Mesenchymal stem cell (in vitro differentiated cells and primary cell): Measurements from ENCODE around the gene CATSPERE.

ENCODE experiments used
- DNase-seq: peaks from one replicate; pipeline ENCODE4 v3.0.0-alpha.2; 2013
- H2AFZ ChIP-seq: one replicate; pipeline ENCODE4 v1.6.1; 2013; ENCODE audit warnings: low read depth, mild to moderate bottlenecking, control low read depth, inconsistent platforms, low read length, moderate library complexity
- H2AK5ac ChIP-seq: 2 replicates; pipeline ENCODE4 v1.6.1; 2013; ENCODE audit warnings: low read length, moderate library complexity, mild to moderate bottlenecking, inconsistent platforms; ENCODE audit not compliant: severe bottlenecking
- H2BK120ac ChIP-seq: one replicate; pipeline ENCODE4 v1.6.1; 2013; ENCODE audit warnings: low read depth, mild to moderate bottlenecking, inconsistent platforms, low read length, moderate library complexity
- H2BK12ac ChIP-seq, 2 experiments: one replicate each; pipeline ENCODE4 v1.6.1; 2013; ENCODE audit warnings: inconsistent platforms in 2 of 2, low read length in 2 of 2, mild to moderate bottlenecking in 2 of 2, moderate library complexity in 2 of 2, control low read depth in 1 of 2
- H2BK15ac ChIP-seq: one replicate; pipeline ENCODE4 v1.6.1; 2013; ENCODE audit warnings: mild to moderate bottlenecking, low read depth, inconsistent platforms; ENCODE audit not compliant: poor library complexity, severe bottlenecking
- H2BK5ac ChIP-seq: 2 replicates; pipeline ENCODE4 v1.6.1; 2013; ENCODE audit warnings: low read depth, mild to moderate bottlenecking, low read length, control low read depth, inconsistent platforms; ENCODE audit not compliant: poor library complexity, severe bottlenecking
- H3K14ac ChIP-seq, 2 experiments: one replicate each; pipeline ENCODE4 v1.6.1; 2013; ENCODE audit warnings: inconsistent platforms in 2 of 2, low read length in 2 of 2, control low read depth in 1 of 2, mild to moderate bottlenecking in 1 of 2, moderate library complexity in 1 of 2
- H3K18ac ChIP-seq, 2 experiments: one replicate each; pipeline ENCODE4 v1.6.1; 2013; ENCODE audit warnings: inconsistent platforms in 2 of 2, low read length in 2 of 2, control low read depth in 1 of 2, low read depth in 1 of 2, mild to moderate bottlenecking in 1 of 2
- H3K23ac ChIP-seq, 2 experiments: one replicate each; pipeline ENCODE4 v1.6.1; 2013; ENCODE audit warnings: inconsistent platforms in 2 of 2, low read length in 2 of 2, mild to moderate bottlenecking in 2 of 2, moderate library complexity in 2 of 2, control low read depth in 1 of 2
- H3K27ac ChIP-seq: 2 replicates; pipeline ENCODE4 v1.5.1; 2013; ENCODE audit warnings: mild to moderate bottlenecking, moderate library complexity, low read length, control low read depth, inconsistent platforms; ENCODE audit not compliant: poor library complexity, severe bottlenecking
- H3K27me3 ChIP-seq, 2 experiments: 2 replicates each; pipeline versions ENCODE4 v1.6.1 to v1.7.0; 2013; ENCODE audit warnings: low read length in 2 of 2, mild to moderate bottlenecking in 2 of 2, moderate library complexity in 2 of 2, control low read depth in 1 of 2, inconsistent platforms in 1 of 2; ENCODE audit not compliant: control insufficient read depth in 1 of 2, insufficient read depth in 1 of 2
- H3K36me3 ChIP-seq, 2 experiments: 2 replicates each; pipeline versions ENCODE4 v1.6.1 to v1.7.0; 2013; ENCODE audit warnings: low read length in 2 of 2, control low read depth in 1 of 2, inconsistent platforms in 1 of 2, low read depth in 1 of 2, mild to moderate bottlenecking in 1 of 2; ENCODE audit not compliant: insufficient read depth in 2 of 2, control insufficient read depth in 1 of 2
- H3K4ac ChIP-seq, 2 experiments: one replicate each; pipeline ENCODE4 v1.6.1; 2013; ENCODE audit warnings: inconsistent platforms in 2 of 2, low read length in 2 of 2, mild to moderate bottlenecking in 2 of 2, moderate library complexity in 2 of 2, control low read depth in 1 of 2, low read depth in 1 of 2
- H3K4me1 ChIP-seq: 2 replicates; pipeline ENCODE4 v1.6.1; 2013; ENCODE audit warnings: low read depth, low read length, control low read depth; ENCODE audit not compliant: control insufficient read depth, insufficient read depth
- H3K4me2 ChIP-seq: 2 replicates; pipeline ENCODE4 v1.6.1; 2013; ENCODE audit warnings: low read length, mild to moderate bottlenecking, inconsistent platforms; ENCODE audit not compliant: poor library complexity, severe bottlenecking
- H3K4me3 ChIP-seq, 2 experiments: 2 replicates each; pipeline versions ENCODE4 v1.5.1 to v1.7.0; 2013; ENCODE audit warnings: low read length in 2 of 2, mild to moderate bottlenecking in 2 of 2, control low read depth in 1 of 2, low read depth in 1 of 2; ENCODE audit not compliant: insufficient read depth in 1 of 2
- H3K79me1 ChIP-seq: replicated peaks from 2 replicates; pipeline ENCODE4 v1.6.1; 2013; ENCODE audit warnings: mild to moderate bottlenecking, control low read depth, low read length, inconsistent platforms; ENCODE audit not compliant: poor library complexity, severe bottlenecking
- H3K9ac ChIP-seq: 2 replicates; pipeline ENCODE4 v1.7.0; 2013; ENCODE audit warnings: mild to moderate bottlenecking, low read length, moderate library complexity
- H3K9me3 ChIP-seq: 2 replicates; pipeline ENCODE4 v1.7.0; 2013; ENCODE audit warnings: mild to moderate bottlenecking, low read length; ENCODE audit not compliant: control insufficient read depth
- H4K8ac ChIP-seq: one replicate; pipeline ENCODE4 v1.6.1; 2013; ENCODE audit warnings: inconsistent platforms, mild to moderate bottlenecking, low read length, moderate library complexity
- H4K91ac ChIP-seq: one replicate; pipeline ENCODE4 v1.6.1; 2013; ENCODE audit warnings: mild to moderate bottlenecking, low read length, inconsistent platforms
- WGBS: methylation state at CpG from one replicate; pipeline ENCODE4 v1.1.7; 2013; ENCODE audit warnings: mixed read lengths; 5-methylcytosine and 5-hydroxymethylcytosine counted together

The CATSPERE gene

DNA sequence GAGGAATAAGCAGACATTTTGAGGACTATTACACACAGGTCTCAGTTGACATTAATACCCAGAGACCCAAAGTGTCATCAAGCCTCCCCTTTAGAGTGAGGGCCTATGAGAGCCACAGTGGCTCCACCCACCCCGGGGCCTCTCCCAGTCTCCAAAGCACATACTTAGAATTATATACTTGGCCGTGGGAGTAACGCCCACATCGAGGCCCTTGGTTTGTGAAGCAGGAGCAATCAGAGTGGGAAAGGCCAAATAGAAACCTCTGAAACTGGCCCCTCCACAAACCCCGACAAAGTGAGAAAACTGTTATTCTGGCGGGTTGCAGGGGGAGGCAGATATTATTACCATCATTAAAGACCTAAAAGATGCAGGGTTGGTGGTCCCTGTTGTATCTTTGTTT is 184.8 kb downstream of the CATSPERE start:
- Histone ChIP-seq H3K4me2 (no peak overlapping the region), H3K14ac (no peak overlapping the region), H2BK15ac (no peak overlapping the region), H3K4ac (no peak overlapping the region), H2BK120ac (no peak overlapping the region), H3K27ac (no peak overlapping the region), H4K8ac (no peak overlapping the region), H3K4me1 (no peaks in the 10 kb centered on the region), H2AK5ac (no peak overlapping the region), H2AFZ (no peak overlapping the region), H3K79me1 (no peaks in the 10 kb centered on the region), H3K27me3 (no peaks in the 10 kb centered on the region), H3K18ac (no peak overlapping the region), H3K9ac (no peak overlapping the region), H3K23ac (no peak overlapping the region), H3K36me3 (no peaks in the 10 kb centered on the region), H3K4me3 (no peak overlapping the region), H2BK12ac (no peak overlapping the region), H2BK5ac (no peak overlapping the region), H4K91ac (no peak overlapping the region), H3K9me3 (peaks cover 3% of the 10 kb centered on the region)
- no peak for DNase-seq
- WGBS: 40% methylated on average over 3 of the region's 6 CpGs

DNA sequence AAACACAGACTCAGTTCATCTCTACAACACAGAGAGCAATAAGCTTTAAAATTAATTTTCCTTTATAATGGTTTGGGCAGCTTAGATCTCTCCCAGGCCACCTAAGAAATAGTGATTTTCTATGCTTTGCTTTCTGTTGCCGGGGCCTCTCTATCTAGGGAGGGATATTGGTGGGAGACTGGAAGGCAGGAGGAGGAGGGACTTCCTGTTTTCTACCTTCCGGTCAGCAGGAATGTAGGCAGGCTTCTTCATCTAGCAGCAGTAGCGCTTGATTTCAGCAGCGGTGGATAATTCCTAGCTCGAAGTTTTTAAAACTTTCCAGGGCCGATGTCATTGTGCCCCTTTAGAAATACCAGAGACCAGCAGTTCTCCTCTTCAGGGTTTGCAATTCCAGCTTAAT is 186.7 kb downstream of the CATSPERE start:
- Histone ChIP-seq H3K9me3 (peaks cover 3% of the 10 kb centered on the region), H4K91ac (no peak overlapping the region), H2BK5ac (no peak overlapping the region), H3K14ac (no peak overlapping the region), H3K4me1 (no peaks in the 10 kb centered on the region), H4K8ac (no peak overlapping the region), H3K9ac (no peak overlapping the region), H3K36me3 (no peaks in the 10 kb centered on the region), H2AK5ac (no peak overlapping the region), H3K4me2 (no peak overlapping the region), H3K27me3 (no peaks in the 10 kb centered on the region), H2BK12ac (no peak overlapping the region), H3K23ac (no peak overlapping the region), H3K18ac (no peak overlapping the region), H3K4me3 (no peak overlapping the region), H2AFZ (no peak overlapping the region), H3K79me1 (no peaks in the 10 kb centered on the region), H2BK120ac (no peak overlapping the region), H2BK15ac (no peak overlapping the region), H3K27ac (no peak overlapping the region), H3K4ac (no peak overlapping the region)
- no peak for DNase-seq
- 90% methylated on average over 6 of the region's 6 CpGs for WGBS

DNA sequence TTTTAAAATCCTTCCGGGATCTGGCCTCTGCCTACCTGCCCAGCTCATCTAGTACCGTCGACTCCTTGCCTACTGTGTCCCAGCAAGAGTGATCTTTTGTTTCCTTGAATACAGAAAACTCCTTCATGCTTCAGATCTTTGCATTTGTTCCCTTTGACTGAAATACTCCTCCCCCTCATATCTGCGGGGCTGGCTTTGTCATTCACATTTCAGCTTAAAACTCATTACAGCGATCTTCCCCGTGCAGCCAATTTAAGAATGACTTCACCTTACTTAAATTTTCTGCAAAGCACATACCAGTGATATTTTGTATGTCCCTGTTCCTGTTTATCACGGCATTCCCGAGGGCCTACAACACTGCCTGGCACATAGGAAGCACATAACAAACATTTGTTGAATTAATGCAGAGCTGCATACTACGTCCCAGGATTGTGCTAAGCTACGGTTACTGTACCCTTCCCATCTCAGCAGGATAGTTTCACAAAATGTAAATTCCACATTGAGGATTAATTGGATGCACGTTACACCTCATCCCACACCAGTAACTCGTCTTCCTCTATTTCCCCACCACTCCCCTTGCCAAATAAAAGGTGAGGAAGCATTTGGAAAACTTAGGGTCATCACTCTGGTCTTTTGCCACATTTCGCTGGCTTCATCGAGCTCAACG is 191.0 kb downstream of the CATSPERE start:
- Histone ChIP-seq H3K4me3 (peak overlapping the region; percentile 15 to 96), H3K18ac (no peak overlapping the region), H2AK5ac (no peak overlapping the region), H3K9ac (peak overlapping the region; percentile 89), H4K8ac (peak overlapping the region; percentile 20), H3K4me2 (peak overlapping the region; percentile 64), H2BK5ac (no peak overlapping the region), H4K91ac (no peak overlapping the region), H3K9me3 (no peaks in the 10 kb centered on the region), H3K4ac (peak overlapping the region in 1 of 2 experiments; percentile 46), H3K27ac (no peak overlapping the region), H3K36me3 (no peaks in the 10 kb centered on the region), H3K4me1 (no peaks in the 10 kb centered on the region), H3K14ac (no peak overlapping the region), H3K27me3 (no peaks in the 10 kb centered on the region), H2BK15ac (no peak overlapping the region), H2BK120ac (no peak overlapping the region), H3K79me1 (peaks cover 4% of the 10 kb centered on the region), H2BK12ac (no peak overlapping the region), H3K23ac (no peak overlapping the region), H2AFZ (peak overlapping the region; percentile 56)
- WGBS: 56% methylated on average over 15 of the region's 15 CpGs
- DNase-seq: no peak

DNA sequence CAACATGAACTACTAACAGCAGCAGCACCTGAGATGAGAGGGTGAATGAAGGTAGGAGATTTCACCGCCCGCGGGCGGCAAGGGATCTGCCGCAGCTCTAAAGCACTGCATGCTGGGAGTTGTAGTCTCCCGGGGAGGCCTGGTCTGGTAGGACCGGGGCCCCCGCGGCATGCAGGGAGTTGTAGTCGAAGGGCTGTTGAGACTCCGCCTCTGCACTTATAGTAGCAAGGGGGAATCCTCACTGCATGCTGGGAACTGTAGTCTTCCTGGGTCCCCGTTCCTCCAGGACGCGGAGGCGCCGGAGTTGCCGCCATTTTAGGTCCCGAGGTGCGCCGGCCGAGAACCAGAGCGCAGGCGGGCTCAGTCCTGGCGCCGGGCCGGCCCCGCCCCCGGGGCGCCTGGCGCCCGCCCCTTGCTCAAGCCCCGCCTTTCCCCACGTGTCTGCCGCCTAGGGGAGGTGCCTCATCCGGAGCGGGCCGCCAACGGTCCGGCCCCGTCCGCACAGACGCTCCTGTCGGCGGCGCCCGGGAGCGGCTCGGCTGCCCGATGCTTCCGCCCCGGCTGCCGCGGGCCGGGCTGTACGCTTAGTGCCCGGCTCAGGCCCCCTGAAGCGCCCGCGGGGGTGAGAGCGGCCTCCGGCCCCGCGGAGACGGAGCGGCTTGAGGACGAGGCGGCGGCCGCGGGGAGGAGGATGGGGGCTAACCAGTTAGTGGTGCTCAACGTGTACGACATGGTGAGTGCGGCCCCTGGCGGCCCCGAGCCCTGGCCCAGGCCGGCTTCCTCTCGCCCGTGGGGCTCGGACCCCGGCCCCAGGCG is 191.8 kb downstream of the CATSPERE start, which contains the start of gene DESI2:
Gene DESI2, plus strand, starts transcription at position 504 of the 816 bp plus-strand sequence. Its CDS starts 188 bp downstream, at position 692.
- Histone ChIP-seq H3K4ac (peak within 1 kb of the TSS; percentile 46 to 80), H2AK5ac (no peak within 1 kb of the TSS), H2BK15ac (peak within 1 kb of the TSS; percentile 60), H3K27me3 (no peaks in the 10 kb centered on the region), H3K9ac (peak within 1 kb of the TSS; percentile 95), H3K79me1 (peaks cover 6% of the 10 kb centered on the region), H4K8ac (peak within 1 kb of the TSS; percentile 20), H3K4me2 (peak within 1 kb of the TSS; percentile 91), H3K4me1 (no peaks in the 10 kb centered on the region), H2BK120ac (no peak within 1 kb of the TSS), H3K9me3 (no peaks in the 10 kb centered on the region), H3K18ac (peak within 1 kb of the TSS; percentile 67 to 83), H3K36me3 (peaks cover 0 to 6% of the 10 kb centered on the region in 2 experiments), H3K14ac (peak within 1 kb of the TSS in 1 of 2 experiments; percentile 95), H3K23ac (peak within 1 kb of the TSS in 1 of 2 experiments; percentile 92), H3K27ac (no peak within 1 kb of the TSS), H2BK5ac (no peak within 1 kb of the TSS), H2AFZ (peak within 1 kb of the TSS; percentile 63), H2BK12ac (peak within 1 kb of the TSS in 1 of 2 experiments; percentile 64), H3K4me3 (peak within 1 kb of the TSS; percentile 77 to 96), H4K91ac (peak within 1 kb of the TSS; percentile 18)
- under 1% methylated on average over 56 of the region's 81 CpGs for WGBS
- DNase-seq: peak; percentile 100
